ENCODE results near the gene DHCR7. TPM values are rescaled to one million over a fixed set of nuclear protein-coding genes. Genes with fewer than 3 reads are reported as not detected.

DHCR7 gene
- total RNA-seq, 4 donors from 2014 or later, result 2.5 to 7.3 (median 5.9) TPM

DNA sequence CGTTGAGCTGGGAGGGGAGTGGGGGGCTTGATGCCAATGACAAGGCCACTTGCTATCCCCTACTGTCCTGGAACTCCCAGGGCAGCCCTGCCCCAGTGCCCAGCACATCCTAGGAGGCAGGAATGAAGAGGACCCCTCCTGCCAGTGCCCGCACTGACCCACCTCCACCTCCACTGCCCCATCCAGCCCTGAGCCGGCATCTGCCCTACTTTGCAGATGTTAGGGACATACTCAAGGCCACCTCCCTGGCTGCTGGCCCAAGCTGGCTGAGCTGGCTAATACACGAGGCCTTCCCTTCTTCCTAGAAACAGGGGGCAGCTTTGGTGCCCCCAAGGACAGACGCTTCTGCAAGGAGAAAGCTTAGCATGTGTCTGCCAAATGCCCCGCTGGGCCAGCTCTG lies 10.8 kb downstream of the DHCR7 start:
- no peak overlapping the region for H3K4me3 ChIP-seq
- DNase-seq (no peak), ATAC-seq (no peak)
- intact Hi-C loops (cut with DNase I; ENCODE audit: low total_unique reads), result no loop called here
- H3K9me3 ChIP-seq, result no peaks in the 10 kb centered on the region
- H3K36me3 ChIP-seq, result peaks cover 0 to 17% of the 10 kb centered on the region in 2 donors
- H3K27ac ChIP-seq, result no peak overlapping the region
- in situ Hi-C loops (cut with MboI; ENCODE audit: low sequenced_read_pairs in 4 of 4), result no loop called here
- no peaks in the 10 kb centered on the region for H3K27me3 ChIP-seq
- H3K4me1 ChIP-seq, result no peaks in the 10 kb centered on the region
- TF ChIP-seq, protein P1, sequence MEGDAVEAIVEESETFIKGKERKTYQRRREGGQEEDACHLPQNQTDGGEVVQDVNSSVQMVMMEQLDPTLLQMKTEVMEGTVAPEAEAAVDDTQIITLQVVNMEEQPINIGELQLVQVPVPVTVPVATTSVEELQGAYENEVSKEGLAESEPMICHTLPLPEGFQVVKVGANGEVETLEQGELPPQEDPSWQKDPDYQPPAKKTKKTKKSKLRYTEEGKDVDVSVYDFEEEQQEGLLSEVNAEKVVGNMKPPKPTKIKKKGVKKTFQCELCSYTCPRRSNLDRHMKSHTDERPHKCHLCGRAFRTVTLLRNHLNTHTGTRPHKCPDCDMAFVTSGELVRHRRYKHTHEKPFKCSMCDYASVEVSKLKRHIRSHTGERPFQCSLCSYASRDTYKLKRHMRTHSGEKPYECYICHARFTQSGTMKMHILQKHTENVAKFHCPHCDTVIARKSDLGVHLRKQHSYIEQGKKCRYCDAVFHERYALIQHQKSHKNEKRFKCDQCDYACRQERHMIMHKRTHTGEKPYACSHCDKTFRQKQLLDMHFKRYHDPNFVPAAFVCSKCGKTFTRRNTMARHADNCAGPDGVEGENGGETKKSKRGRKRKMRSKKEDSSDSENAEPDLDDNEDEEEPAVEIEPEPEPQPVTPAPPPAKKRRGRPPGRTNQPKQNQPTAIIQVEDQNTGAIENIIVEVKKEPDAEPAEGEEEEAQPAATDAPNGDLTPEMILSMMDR (IDR thresholded peaks at IDR 0.05 in 4 of 5, conservative IDR thresholded peaks at IDR 0.05 in 1 of 5), result no peak
- TF ChIP-seq POLR2A (IDR thresholded peaks at IDR 0.05), result no peak

GRCh38 chr11:71436861-71437260 lies 11.3 kb downstream of the DHCR7 start:
- in situ Hi-C loops (cut with MboI; ENCODE audit: low sequenced_read_pairs in 4 of 4) (no loop called here), intact Hi-C loops (cut with DNase I; ENCODE audit: low total_unique reads) (no loop called here)
- H3K27ac ChIP-seq, result no peak overlapping the region
- no peaks in the 10 kb centered on the region for H3K9me3 ChIP-seq
- H3K4me3 ChIP-seq, result no peak overlapping the region
- no peak for ATAC-seq
- no peaks in the 10 kb centered on the region for H3K4me1 ChIP-seq
- H3K27me3 ChIP-seq, result no peaks in the 10 kb centered on the region
- TF ChIP-seq, protein P1 (IDR thresholded peaks at IDR 0.05 in 4 of 5, conservative IDR thresholded peaks at IDR 0.05 in 1 of 5), result no peak
- TF ChIP-seq POLR2A (IDR thresholded peaks at IDR 0.05), result no peak
- peaks cover 0 to 17% of the 10 kb centered on the region in 2 donors for H3K36me3 ChIP-seq
- DNase-seq, result no peak

- H3K27me3 ChIP-seq, result no peaks in the 10 kb centered on the region
- no peak for TF ChIP-seq POLR2A (IDR thresholded peaks at IDR 0.05)
- TF ChIP-seq, protein P1 (IDR thresholded peaks at IDR 0.05 in 4 of 5, conservative IDR thresholded peaks at IDR 0.05 in 1 of 5), result no peak
- in situ Hi-C loops (cut with MboI; ENCODE audit: low sequenced_read_pairs in 4 of 4) (no loop called here), intact Hi-C loops (cut with DNase I; ENCODE audit: low total_unique reads) (no loop called here)
- ATAC-seq (no peak), DNase-seq (no peak)
- H3K9me3 ChIP-seq, result no peaks in the 10 kb centered on the region
- peaks cover 0 to 17% of the 10 kb centered on the region in 2 donors for H3K36me3 ChIP-seq
- H3K4me1 ChIP-seq, result no peaks in the 10 kb centered on the region
- no peak overlapping the region for H3K27ac ChIP-seq
- no peak overlapping the region for H3K4me3 ChIP-seq
Observed at GRCh38 chr11:71435278-71435951, 12.8 kb downstream of the DHCR7 start.

- H3K4me1 ChIP-seq, result no peaks in the 10 kb centered on the region
- H3K27ac ChIP-seq, result no peak overlapping the region
- no peaks in the 10 kb centered on the region for H3K9me3 ChIP-seq
- ATAC-seq (no peak), DNase-seq (no peak)
- H3K36me3 ChIP-seq, result peaks cover 0 to 11% of the 10 kb centered on the region in 2 donors
- H3K27me3 ChIP-seq, result no peaks in the 10 kb centered on the region
- no peak overlapping the region for H3K4me3 ChIP-seq
- intact Hi-C loops (cut with DNase I; ENCODE audit: low total_unique reads) (no loop called here), in situ Hi-C loops (cut with MboI; ENCODE audit: low sequenced_read_pairs in 4 of 4) (no loop called here)
- TF ChIP-seq, protein P1 (IDR thresholded peaks at IDR 0.05 in 4 of 5, conservative IDR thresholded peaks at IDR 0.05 in 1 of 5), result no peak
- no peak for TF ChIP-seq POLR2A (IDR thresholded peaks at IDR 0.05)
Observed at GRCh38 chr11:71434576-71435130, 13.5 kb downstream of the DHCR7 start.
